GM12892 (cell line): ENCODE measurements around the gene HRAS.
"Not testable (repeated sequence)": the region's sequence is repeated elsewhere in the genome, so short reads cannot be mapped to it uniquely, and the experiment has no call there.

ENCODE experiments used
- DNase-seq: peaks from one replicate; pipeline ENCODE4 v3.0.0; 2011; ENCODE audit not compliant: insufficient read length
- FAIRE-seq: peaks from 2 replicates; lab custom pipeline; 2011; peaks lifted over from hg19 to GRCh38; lab: Jason Lieb, UNC
- POLR2A ChIP-seq: IDR thresholded peaks from 2 replicates; pipeline ENCODE4 v1.6.1; 2011; ENCODE audit warnings: low read depth, low read length, control low read depth
- POLR2AphosphoS5 ChIP-seq: IDR thresholded peaks from 2 replicates; pipeline ENCODE4 v1.6.1; 2011; ENCODE audit warnings: low read depth, low read length, control low read depth
- TAF1 ChIP-seq: IDR thresholded peaks from 2 replicates; pipeline ENCODE4 v1.6.1; 2011; ENCODE audit warnings: low read depth, mild to moderate bottlenecking, control low read depth, low read length, borderline replicate concordance

The HRAS gene

GRCh38 chr11:528166-528814 is 7.1 kb downstream of the HRAS start:
- TF ChIP-seq TAF1 (no peak), POLR2AphosphoS5 (no peak), POLR2A (no peak)
- FAIRE-seq, result no peak

DNA sequence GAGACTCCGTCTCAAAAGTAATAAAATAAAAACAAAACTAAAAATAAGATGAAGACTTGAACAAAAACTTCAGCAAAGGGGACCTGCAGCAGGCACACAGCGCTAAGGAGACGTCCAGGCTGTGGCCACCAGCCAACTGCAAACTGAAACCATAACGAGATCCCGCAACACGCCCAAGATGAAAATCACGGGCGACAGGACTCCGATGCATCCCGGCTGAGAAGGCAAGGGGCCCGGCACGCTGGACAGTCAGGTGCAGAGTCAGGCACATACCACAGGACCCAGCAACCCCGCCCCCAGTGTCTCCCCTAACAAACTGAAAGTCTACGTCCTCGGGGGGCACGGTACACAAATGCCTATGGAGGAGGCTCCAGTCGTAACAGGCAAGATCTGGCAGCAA is 9.2 kb downstream of the HRAS start:
- FAIRE-seq (no peak), DNase-seq (no peak)
- no peak for TF ChIP-seq POLR2A
- TF ChIP-seq TAF1, result no peak
- no peak for TF ChIP-seq POLR2AphosphoS5

More at GRCh38 chr11:528166-528814, 7.1 kb downstream of the HRAS start:
- no peak for DNase-seq

DNA sequence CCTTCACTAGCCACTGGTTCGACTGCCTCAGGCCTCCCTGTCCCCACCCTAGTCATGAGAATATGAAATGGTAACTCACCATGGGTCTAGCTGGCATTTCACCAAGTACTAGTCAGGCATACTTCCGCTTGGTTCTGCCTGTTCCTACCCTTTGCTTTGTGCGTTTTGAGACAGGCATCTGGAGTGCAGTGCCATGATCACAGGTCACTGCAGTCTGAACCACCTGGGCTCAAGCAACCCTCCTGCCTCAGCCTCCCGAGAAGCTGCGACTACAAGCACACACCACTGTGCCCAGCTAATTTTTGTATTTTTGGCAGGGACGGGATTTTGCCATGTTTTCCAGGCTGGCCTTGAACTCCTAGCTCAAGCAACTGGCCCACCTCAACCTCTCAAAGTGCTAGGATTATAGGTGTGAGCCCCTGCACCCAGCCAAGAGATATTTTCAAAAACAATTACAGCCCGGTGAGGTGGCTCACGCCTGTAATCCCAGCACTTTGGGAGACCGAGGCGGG is 14.1 kb downstream of the HRAS start:
- TF ChIP-seq POLR2AphosphoS5 (no peak), POLR2A (no peak), TAF1 (no peak)
- FAIRE-seq (no peak), DNase-seq (no peak)

DNA sequence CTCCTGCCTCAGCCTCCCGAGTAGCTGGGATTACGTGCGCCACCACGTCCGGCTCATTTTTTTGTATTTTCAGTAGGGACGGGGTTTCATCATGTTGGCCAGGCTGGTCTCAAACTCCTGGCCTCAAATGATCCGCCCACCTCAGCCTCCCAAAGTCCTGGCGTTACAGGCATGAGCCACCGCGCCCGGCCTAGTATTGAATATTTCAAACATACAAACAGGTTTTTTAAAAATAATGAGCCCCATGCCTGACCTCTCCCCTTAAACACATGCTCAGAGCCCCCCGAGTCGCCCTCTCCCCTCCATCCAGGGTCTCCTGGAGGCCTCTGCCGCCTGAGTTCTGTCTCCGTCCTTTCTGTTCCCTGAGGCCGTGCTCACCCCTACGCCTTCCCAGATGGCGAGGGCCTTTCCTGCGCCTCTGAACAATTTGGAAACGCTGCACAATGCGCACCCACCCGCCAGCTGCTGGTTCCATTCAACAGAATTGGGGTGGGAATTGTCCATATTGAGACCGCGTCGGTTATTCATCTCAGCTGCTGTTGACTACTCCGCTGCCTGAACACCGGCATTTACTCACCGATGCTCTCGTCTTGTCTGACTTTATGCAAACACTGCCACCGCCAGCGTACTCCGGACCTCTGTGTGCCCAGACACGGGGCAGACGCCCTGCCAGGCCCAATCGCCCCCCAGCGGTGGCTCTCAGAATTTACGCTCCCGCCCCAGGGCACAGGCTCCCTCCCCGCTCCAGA is 14.8 kb downstream of the HRAS start:
- TF ChIP-seq POLR2A, result no peak
- no peak for TF ChIP-seq TAF1
- no peak for TF ChIP-seq POLR2AphosphoS5
- FAIRE-seq (no peak), DNase-seq (no peak)

- DNase-seq (peak; percentile 92), FAIRE-seq (peak; percentile 96)
- no peak for TF ChIP-seq TAF1
- no peak for TF ChIP-seq POLR2A
- no peak for TF ChIP-seq POLR2AphosphoS5
Observed at GRCh38 chr11:518463-519202, 16.7 kb downstream of the HRAS start.

- not testable (repeated sequence) for FAIRE-seq, DNase-seq
Observed at GRCh38 chr11:516918-517685, 18.3 kb downstream of the HRAS start.

- DNase-seq, result no peak
- no peak for TF ChIP-seq POLR2AphosphoS5
- TF ChIP-seq TAF1, result no peak
- no peak for TF ChIP-seq POLR2A
- FAIRE-seq, result no peak
Observed at GRCh38 chr11:516400-516799, 19.0 kb downstream of the HRAS start.

- no peak for TF ChIP-seq POLR2AphosphoS5
- TF ChIP-seq TAF1, result no peak
- TF ChIP-seq POLR2A, result no peak
- FAIRE-seq (no peak), DNase-seq (no peak)
Observed at GRCh38 chr11:515131-515530, 20.2 kb downstream of the HRAS start.

DNA sequence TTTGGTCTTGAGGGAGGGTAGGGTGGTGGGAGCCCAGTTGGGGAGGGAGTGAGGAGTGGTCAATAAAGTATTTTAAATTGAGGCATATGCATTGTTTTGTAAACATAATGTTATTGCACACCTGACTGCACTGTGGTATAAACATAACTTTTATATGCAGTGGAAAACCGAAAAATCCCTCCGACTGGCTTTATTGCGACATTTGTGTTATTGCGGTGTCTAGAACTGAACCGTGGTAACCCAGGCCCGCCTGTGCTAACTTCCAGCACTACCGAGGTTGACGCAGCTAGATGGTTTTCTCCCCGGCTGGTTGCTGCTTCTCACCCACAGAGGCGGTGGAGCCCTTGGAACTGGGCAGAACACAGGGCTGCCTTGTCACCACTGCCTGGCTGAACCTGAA is 20.8 kb downstream of the HRAS start:
- no peak for TF ChIP-seq POLR2AphosphoS5
- TF ChIP-seq POLR2A, result no peak
- TF ChIP-seq TAF1, result no peak
- no peak for DNase-seq
- FAIRE-seq, result no peak

- TF ChIP-seq TAF1, result no peak
- TF ChIP-seq POLR2A, result 0 out of 2 replicates have a peak, but pooled peaks have one; percentile 19
- no peak for TF ChIP-seq POLR2AphosphoS5
- no peak for DNase-seq
- FAIRE-seq, result no peak
Observed at GRCh38 chr11:512761-513595, 22.4 kb downstream of the HRAS start.

DNA sequence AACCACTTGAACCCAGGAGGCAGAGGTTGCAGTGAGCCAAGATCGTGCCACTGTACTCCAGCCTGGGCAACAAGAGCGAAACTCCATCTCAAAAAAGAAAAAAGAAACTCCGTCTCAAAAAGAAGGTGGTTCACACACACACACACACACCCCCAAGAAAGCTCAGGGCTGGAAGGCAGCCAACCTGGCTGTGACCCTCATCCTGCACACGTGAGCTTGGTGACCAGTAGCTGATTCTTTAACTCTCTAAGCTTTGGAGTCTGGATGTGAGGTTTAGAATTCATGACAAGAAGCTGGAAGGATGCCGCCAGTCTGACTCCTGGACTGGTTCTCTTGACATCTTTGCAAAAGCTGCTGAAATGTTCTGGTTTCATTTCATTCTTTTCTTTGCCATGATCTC is 26.4 kb downstream of the HRAS start:
- no peak for DNase-seq
- TF ChIP-seq TAF1, result no peak
- TF ChIP-seq POLR2A, result no peak
- no peak for TF ChIP-seq POLR2AphosphoS5
- no peak for FAIRE-seq
